GM19455 (cell line): ENCODE data around the gene UGT1A8.

Source experiments
- ATAC-seq: cut with Tn5 transposase; IDR thresholded peaks from one replicate; pipeline ENCODE4 v1.9.1; 2021; ENCODE audit not compliant: unreplicated experiment

UGT1A8 gene

GRCh38 chr2:233798335-233799086, 181.1 kb downstream of the UGT1A8 start:
- no peak for ATAC-seq

- ATAC-seq: no peak
These were observed 181.7 kb downstream of the UGT1A8 start for GRCh38 chr2:233799087-233799665.

- no peak for ATAC-seq
These were observed 182.3 kb downstream of the UGT1A8 start for GRCh38 chr2:233799716-233800115.

- no peak for ATAC-seq
These were observed 182.8 kb downstream of the UGT1A8 start for GRCh38 chr2:233800208-233800607.

GRCh38 chr2:233801357-233802131, 184.1 kb downstream of the UGT1A8 start:
- no peak for ATAC-seq

GRCh38 chr2:233802132-233802815, 184.8 kb downstream of the UGT1A8 start:
- ATAC-seq: no peak

GRCh38 chr2:233803292-233803911, 186.0 kb downstream of the UGT1A8 start:
- no peak for ATAC-seq

GRCh38 chr2:233803994-233804393, 186.6 kb downstream of the UGT1A8 start:
- ATAC-seq: no peak

GRCh38 chr2:233807215-233807865, 189.9 kb downstream of the UGT1A8 start:
- no peak for ATAC-seq

- ATAC-seq: no peak
These were observed 190.8 kb downstream of the UGT1A8 start for GRCh38 chr2:233807966-233808935.

- no peak for ATAC-seq
These were observed 193.0 kb downstream of the UGT1A8 start for GRCh38 chr2:233810385-233810784.

GRCh38 chr2:233811087-233811486, 193.7 kb downstream of the UGT1A8 start:
- no peak for ATAC-seq

- no peak for ATAC-seq
These were observed 194.3 kb downstream of the UGT1A8 start for GRCh38 chr2:233811732-233812131.

- no peak for ATAC-seq
These were observed 196.0 kb downstream of the UGT1A8 start for GRCh38 chr2:233813236-233814055.

- no peak for ATAC-seq
These were observed 196.8 kb downstream of the UGT1A8 start for GRCh38 chr2:233814056-233814835.

- no peak for ATAC-seq
These were observed 198.4 kb downstream of the UGT1A8 start for GRCh38 chr2:233815861-233816260.

GRCh38 chr2:233816334-233816733, 198.9 kb downstream of the UGT1A8 start:
- no peak for ATAC-seq

GRCh38 chr2:233816771-233817170, 199.3 kb downstream of the UGT1A8 start:
- ATAC-seq: no peak
